GM10248 (cell line): ENCODE results near the gene TNIK.

Experiments used
- CTCF ChIA-PET: fragments of 300-600 bp; sonication (Branson Sonifier 250); formaldehyde crosslinking; extraction: SDS; loops from one replicate; lab custom pipeline; 2021; ENCODE audit warnings: antibody characterized with exemption; lab: Yijun Ruan, JAX
- POLR2A ChIA-PET: fragments of 350-650 bp; sonication (Branson Sonifier 250); formaldehyde crosslinking; extraction: SDS; loops from one replicate; lab custom pipeline; 2020; ENCODE audit warnings: antibody characterized with exemption; lab: Yijun Ruan, JAX
- DNase-seq: peaks from one replicate; pipeline ENCODE4 v3.0.0; 2012; ENCODE audit errors: extremely low spot score
- TF ChIP-seq, protein P1 (sequence below): IDR thresholded peaks from 2 replicates; pipeline ENCODE4 v1.5.1; 2012; ENCODE audit warnings: mild to moderate bottlenecking, low read depth; ENCODE audit errors: extremely low read depth, missing control alignments, control extremely low read depth

Gene TNIK

DNA sequence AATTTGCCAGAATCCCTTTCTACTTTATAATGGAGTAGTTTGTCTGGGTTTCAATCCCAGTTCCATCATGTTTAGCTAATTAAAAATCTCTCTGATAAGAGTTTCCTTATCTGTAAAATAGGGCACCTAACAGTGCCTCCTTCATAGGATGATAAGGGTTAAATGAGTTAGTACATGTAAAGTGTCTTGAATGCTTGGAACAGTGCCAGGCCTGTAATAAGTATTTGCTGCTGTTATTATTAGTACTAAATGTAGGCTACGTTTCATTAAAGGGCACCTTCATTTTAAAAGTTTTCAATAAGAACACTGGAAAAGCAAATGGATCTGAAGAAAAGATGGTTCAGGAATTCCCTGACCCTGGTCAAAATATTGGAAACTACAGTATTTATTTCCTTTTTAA lies 421.9 kb downstream of the TNIK start:
- POLR2A ChIA-PET, result no interaction called here
- CTCF ChIA-PET, result no interaction called here

DNA sequence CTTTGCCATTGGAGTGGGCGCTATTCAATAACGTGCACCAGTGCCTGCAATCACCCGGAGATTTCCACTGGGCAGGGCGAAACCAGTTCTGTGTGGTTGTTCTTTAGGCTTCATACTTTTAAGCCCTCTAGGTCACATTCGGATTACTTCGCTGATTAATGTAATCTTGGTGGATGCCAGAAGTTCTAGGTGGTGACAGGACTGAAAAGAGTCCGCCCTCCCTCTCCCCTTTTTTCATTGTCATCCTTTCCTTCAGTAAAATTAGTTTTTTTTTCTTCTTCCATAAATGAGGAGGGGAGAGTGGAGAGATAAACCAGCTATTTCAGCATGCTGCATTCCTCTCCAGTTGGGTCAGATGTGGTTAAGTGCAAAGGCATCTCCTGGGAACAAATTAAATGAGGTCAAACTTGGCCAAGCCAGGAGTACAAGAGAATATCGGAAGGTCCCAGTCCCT lies 431.4 kb downstream of the TNIK start:
- no peak for DNase-seq
- ChIA-PET POLR2A (no interaction called here), CTCF (no interaction called here)
- TF ChIP-seq, protein P1, sequence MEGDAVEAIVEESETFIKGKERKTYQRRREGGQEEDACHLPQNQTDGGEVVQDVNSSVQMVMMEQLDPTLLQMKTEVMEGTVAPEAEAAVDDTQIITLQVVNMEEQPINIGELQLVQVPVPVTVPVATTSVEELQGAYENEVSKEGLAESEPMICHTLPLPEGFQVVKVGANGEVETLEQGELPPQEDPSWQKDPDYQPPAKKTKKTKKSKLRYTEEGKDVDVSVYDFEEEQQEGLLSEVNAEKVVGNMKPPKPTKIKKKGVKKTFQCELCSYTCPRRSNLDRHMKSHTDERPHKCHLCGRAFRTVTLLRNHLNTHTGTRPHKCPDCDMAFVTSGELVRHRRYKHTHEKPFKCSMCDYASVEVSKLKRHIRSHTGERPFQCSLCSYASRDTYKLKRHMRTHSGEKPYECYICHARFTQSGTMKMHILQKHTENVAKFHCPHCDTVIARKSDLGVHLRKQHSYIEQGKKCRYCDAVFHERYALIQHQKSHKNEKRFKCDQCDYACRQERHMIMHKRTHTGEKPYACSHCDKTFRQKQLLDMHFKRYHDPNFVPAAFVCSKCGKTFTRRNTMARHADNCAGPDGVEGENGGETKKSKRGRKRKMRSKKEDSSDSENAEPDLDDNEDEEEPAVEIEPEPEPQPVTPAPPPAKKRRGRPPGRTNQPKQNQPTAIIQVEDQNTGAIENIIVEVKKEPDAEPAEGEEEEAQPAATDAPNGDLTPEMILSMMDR, result no peak

More for the DNA sequence above, 421.9 kb downstream of the TNIK start:
- DNase-seq, result no peak
- TF ChIP-seq, protein P1, result no peak

DNA sequence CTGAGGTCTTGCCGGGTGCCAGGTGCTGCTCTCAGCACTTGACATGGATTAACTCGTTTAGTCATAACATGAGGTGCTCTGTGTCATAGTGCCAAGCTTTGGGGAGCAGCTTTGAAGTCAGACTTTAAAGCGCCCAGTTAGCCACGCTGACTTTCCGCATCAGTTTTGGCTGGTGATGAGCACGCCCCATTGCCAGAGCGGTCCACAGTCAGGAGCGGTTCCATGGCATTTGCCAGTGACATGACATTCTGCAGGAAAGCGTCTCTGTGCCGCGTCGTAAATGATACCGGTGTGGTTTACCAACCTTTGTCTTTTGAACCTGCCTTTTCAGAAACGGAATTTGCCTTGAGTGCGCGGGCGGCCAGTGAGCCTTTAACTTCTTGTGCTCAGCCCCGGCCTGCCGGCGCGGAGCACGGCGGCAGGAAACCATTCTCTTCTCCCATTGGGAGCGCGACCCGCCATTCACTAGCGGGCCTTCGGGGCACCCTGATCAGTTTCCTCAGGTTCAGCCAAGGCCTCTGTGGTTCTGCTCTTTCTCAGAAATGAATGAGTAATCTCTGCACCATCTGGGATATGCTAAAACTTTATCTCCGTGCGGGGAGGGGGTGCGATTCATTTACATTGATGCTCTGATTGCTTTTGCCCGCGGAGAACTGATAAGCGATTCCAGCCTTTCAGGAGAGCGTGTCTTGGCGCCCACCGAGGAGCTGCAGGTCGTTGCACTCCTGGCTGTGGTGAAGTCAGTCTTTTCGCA lies 432.0 kb downstream of the TNIK start:
- ChIA-PET CTCF (interaction anchor here (1.0 to 1.3 kb wide), 2 partner anchors 16 to 538 kb away, joined by 3 read pairs; no protein-coding TSS in a partner anchor), POLR2A (no interaction called here)
- TF ChIP-seq, protein P1, result no peak
- no peak for DNase-seq

DNA sequence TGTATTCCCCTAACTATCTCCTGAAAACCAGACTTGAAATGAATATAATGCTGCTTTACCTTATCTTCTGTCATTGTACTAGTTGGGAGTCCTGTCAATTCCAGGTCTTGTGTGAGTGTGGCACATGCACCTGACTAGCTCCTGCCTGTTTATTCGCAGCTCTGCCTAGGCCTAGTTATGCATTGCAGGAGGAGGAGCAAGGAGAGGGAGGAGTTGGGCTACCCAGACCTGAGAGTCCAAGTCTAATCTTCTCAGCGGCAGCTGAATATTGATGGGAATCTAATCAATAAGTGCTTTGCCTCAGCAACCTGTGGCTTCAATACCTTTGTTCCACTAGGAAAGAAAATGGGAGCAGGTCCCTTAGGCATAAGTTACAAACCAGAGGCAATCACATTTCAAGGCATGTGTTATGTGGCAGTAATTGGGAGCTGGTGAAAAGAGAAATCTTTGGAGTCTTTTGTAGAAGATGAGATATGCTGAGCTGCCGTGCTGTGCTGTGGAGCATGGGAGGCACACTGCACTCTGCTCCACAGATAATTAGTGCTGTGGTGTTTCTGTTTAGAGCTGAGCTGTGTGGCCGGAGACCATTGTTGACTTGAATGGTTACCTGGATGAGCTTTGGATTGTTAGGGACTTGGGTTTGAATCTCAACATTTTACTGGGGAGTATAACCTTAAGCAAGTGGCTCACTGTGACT lies 433.5 kb downstream of the TNIK start, which contains the start of gene SLC2A2:
SLC2A2 (minus strand) TSS at position 124 of the 697 bp plus-strand sequence; CDS start at position 74, 50 bp downstream.
- CTCF ChIA-PET, result interaction anchor here (1.0 to 1.5 kb wide), 4 partner anchors 12 to 539 kb away, joined by 3 to 5 read pairs (median 4); no protein-coding TSS in a partner anchor
- DNase-seq, result no peak
- TF ChIP-seq, protein P1, result no peak
- POLR2A ChIA-PET, result no interaction called here

- TF ChIP-seq, protein P1, result no peak
- CTCF ChIA-PET, result no interaction called here
- POLR2A ChIA-PET, result no interaction called here
- DNase-seq, result no peak
These were observed 436.6 kb downstream of the TNIK start for GRCh38 chr3:171023566-171023965.

GRCh38 chr3:171021377-171021776 lies 438.8 kb downstream of the TNIK start:
- ChIA-PET CTCF (no interaction called here), POLR2A (no interaction called here)
- no peak for DNase-seq
- TF ChIP-seq, protein P1, result no peak
